VCaP (cell line): Measurements from ENCODE around the gene PTPRJ.

ENCODE experiments used
- H3K27ac ChIP-seq: fragments of 450-650 bp; 2 replicates; pipeline ENCODE4 v1.5.1; 2017
- TF ChIP-seq, protein P1 (sequence below): fragments of 450-650 bp; conservative IDR thresholded peaks from 2 replicates; pipeline ENCODE4 v1.5.1; 2017; ENCODE audit warnings: mild to moderate bottlenecking, moderate library complexity

The PTPRJ gene

DNA sequence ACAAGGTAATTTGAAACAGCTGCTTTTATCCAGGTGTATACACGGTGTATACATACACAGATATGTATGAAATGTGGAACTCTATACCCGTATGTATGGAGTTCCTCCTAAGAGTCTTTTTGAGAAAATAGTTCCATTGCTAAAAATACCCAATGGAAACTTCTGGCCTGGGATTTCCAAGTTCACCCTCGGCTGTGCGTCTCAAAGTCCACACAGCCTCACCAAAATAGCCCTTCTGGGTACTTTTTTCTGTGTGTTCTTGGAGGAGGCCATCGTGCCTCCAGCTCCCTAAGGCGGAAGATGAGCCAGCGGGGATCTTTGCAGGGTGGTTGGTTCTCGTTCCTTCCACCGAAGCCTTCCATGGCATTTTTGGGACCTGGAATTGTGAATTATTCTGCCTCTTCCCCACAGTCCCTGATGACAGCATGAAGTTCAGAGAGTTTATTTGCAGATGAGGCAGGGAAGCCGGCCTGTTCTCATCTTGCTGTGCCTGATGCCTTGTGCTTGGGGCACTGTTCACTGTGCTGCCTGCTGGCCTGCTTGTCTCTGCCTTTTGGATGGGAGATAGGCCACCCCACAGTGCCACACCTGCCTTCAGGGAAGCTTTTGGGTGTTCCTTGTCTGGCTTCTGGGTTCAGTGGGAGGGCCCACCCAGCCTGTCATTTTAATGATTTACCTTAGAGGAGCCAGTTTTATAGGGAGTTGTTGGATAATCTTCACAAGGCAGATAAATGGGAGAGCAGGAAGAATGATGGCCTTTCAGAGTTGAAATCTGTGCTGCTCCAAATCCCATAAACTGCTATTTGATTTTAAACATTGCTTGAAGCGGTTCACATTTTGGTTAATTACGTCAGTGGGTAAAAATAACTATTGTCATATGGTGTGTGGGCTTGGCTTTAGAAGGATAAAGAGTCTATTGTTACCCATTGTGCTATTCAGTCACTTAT is 123.5 kb downstream of the PTPRJ start:
- peak overlapping the region; percentile 76 for H3K27ac ChIP-seq
- TF ChIP-seq, protein P1, sequence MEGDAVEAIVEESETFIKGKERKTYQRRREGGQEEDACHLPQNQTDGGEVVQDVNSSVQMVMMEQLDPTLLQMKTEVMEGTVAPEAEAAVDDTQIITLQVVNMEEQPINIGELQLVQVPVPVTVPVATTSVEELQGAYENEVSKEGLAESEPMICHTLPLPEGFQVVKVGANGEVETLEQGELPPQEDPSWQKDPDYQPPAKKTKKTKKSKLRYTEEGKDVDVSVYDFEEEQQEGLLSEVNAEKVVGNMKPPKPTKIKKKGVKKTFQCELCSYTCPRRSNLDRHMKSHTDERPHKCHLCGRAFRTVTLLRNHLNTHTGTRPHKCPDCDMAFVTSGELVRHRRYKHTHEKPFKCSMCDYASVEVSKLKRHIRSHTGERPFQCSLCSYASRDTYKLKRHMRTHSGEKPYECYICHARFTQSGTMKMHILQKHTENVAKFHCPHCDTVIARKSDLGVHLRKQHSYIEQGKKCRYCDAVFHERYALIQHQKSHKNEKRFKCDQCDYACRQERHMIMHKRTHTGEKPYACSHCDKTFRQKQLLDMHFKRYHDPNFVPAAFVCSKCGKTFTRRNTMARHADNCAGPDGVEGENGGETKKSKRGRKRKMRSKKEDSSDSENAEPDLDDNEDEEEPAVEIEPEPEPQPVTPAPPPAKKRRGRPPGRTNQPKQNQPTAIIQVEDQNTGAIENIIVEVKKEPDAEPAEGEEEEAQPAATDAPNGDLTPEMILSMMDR = no peak

DNA sequence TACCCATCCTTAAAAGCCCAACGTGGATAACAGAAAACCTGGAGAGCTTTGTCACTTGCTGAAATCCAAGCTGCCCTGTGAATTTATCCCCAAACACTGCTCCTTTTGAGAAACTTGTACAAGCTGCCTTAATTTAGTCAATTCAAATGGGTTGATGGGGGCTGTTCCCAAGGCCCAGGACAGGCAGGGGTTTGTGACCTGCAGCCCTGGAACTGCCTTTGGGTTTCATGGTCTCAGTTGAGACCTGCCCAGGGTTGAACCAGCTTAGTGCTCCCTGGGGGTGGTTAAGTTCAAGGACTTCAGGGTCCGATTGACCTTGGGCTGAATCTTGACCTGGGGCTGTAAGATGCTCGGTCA is 124.2 kb downstream of the PTPRJ start:
- H3K27ac ChIP-seq = peak overlapping the region; percentile 76
- TF ChIP-seq, protein P1 = no peak

DNA sequence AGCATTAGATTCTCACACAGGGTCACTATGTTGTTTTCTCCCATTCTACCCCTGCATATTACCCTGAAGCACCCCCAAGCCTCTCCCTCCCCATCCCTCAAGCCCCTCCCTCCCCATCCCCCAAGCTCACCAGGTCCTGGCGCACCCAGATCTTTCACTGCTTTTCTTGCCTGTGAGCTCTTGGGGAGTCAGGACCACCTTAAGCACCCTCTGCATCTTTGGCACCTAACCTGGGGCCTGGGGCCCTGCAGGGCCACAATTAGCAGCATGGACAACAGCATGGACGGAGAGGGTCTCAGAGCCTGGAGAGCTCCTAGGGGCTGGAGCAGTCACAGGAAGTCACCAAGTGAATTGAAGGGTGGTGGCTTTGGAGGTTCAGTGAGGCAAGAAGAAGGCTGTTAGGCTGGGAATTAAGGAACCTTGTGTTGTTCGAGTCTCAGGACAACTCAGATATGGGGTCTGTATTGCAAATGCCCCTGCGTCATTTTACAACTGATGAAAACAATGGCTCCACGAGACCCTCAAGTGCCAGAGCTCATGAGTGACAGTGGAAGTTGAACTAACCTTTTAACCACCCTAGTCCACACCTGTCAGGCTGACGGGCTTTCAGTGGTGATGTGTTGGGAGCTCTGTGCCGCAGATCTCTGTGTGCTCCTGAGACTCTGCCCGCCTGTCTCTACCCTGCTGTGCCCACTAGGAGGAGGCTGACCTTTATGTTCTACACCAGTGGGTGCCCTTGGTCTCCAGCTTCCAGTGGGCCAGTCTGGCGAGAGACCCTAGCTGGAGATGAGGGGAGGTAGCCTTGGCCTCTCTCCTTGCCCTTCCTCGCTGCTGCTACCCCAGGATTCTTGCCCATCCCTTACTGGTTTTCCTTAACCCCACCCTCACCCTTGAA is 125.0 kb downstream of the PTPRJ start:
- TF ChIP-seq, protein P1 = no peak
- H3K27ac ChIP-seq = peak overlapping the region; percentile 76

DNA sequence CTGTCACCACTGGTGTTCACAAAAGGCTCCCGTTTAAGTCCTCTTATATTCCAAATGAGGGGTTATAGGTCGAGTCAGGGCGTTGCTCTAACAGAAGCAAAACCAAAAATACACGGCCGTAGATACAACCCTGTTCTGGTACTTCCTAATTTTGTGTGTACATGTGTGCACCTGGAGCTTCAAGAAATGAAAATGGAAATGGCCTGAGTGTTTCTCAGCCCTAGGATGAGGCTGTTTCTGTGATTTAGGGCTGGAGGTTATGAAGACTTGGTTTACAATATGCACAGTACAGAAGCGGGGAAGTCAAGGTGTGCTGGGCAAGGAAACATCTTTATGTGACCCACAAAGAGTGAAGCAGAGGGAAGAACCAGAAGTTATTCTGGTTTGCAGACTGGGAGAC is 125.8 kb downstream of the PTPRJ start:
- TF ChIP-seq, protein P1 = no peak
- H3K27ac ChIP-seq = no peak overlapping the region; the same call in 1 of the 2 replicates

DNA sequence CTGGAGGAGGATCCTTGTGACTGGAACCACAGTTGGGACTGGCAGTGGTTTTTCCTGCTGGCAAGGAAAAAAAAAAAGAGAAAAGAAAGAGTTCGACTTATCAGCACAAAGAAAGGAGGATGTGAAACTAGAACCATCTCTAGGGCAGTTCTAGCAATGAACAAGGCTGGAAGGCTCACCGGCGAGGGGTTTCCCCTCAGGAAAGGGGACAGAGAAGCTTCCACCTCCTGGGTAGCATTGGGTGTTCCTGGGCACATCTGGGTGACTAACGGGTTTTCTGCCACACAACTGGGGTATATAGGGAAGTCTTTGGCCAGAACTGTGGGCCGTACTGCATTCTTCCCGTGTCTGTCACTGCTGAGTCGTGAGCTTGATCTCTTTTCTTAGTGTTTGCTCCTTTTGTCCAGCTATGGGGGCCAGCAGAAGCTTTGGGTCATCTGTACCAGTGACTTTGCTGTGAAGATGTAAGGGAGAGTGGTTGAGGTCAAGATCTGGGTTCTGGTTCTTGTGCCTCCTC is 126.9 kb downstream of the PTPRJ start:
- TF ChIP-seq, protein P1 = no peak
- peak overlapping the region; percentile 92; the same call in 1 of the 2 replicates for H3K27ac ChIP-seq

DNA sequence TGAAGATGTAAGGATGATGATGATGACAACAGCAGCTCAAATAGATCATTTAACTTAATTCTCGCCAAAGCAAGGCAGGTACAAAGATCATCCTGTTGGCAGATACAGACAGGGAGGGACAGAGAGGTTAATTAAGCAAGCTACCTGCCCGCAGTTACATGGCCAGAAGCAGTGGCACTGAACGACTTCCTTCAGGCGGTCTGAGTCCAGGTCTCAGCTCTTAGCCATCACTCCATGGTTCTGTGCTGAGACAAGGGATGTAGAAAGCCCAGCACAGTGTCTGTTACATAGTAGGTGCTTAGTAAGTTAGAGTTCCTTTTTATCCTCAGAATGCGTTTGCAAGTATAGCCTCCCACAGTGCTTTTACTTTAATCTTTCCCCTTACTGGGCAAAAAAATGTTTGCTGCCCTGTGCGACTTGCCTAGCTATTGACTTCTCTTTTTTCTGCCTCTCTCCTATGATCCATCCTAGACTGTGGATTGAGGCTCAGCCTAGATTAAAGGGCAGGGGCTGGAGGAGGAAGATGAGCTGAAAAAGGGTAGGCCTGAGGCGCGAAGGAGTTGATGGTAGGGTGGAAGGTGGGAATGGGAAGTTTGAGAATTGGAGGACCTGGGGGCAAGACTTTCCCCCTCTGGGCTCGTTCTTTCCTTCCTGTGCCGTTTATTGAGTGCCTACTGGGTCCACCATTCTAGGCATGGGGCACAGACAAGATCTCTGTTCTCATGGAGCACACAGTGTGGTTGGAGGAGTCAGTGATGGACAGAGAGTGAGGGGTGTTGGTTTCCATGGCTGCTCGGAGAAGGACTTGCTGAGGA is 128.1 kb downstream of the PTPRJ start:
- H3K27ac ChIP-seq = peak overlapping the region; percentile 92
- TF ChIP-seq, protein P1 = no peak
